ENCODE measurements around the gene LKAAEAR1. TPM values are rescaled to one million over a fixed set of nuclear protein-coding genes. Genes with fewer than 3 reads are reported as not detected.

The LKAAEAR1 gene
- total and polyA plus RNA-seq, 2 of the 13 experiments (the other 11 are each of a cell fraction or from before 2014, with no cell fraction given) = not detected

DNA sequence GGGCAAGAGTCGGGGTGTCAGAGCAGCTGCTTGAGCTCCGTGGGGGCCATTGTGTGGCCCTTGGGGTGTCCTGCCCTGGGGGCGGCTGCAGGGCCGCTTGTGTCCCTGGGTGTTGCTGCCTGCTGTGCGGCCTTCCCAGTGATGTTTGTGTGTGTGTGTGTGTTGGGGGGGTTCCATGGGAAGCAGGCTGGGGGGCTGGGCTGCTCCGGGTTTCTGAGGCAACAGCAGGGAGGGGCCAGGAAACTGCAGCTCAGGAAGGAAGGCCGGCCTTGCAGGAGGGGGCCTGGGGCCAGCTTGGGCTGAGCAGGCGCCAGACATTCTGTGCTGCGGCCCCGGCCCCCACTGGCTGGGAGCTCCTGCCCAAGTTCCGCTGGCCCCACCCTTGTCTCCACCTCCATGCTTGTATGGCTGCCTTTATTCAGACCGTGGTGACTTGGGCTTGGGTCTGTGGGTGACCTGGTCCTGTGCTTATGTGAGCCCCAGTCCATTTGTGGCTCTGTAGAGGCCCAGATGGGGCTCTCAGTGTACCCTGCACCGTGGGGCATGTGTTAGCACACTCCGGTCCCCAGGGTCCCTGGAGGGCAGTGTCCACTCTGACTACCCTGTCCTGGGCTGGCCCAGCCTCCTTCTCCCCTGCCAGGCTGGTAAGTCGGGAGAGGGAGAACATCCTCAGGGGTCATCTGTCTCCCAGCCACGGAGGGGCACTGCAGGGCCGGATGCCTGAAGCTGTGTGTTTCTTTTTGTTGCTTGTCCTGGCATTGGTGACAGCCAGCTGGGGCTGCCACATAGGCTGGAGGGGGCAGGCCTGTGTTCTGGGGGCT is 30.1 kb downstream of the LKAAEAR1 start (continued):
- peak; percentile 75; the same call in 1 of the 2 replicates for TF ChIP-seq MAF1 (CRISPR knock-in tag; IDR thresholded peaks at IDR 0.05; ENCODE audit: borderline replicate concordance)
- no peak for TF ChIP-seq FOXA1 (IDR thresholded peaks at IDR 0.05)
- peak; percentile 23; the same call in 1 of the 2 replicates for TF ChIP-seq FOXA1 (CRISPR knock-in tag; IDR thresholded peaks at IDR 0.05)
- TF ChIP-seq HMG20A (CRISPR knock-in tag; IDR thresholded peaks at IDR 0.05; ENCODE audit: borderline replicate concordance) = 0 out of 2 replicates have a peak, but pooled peaks have one; percentile 8
- TF ChIP-seq, protein P1, sequence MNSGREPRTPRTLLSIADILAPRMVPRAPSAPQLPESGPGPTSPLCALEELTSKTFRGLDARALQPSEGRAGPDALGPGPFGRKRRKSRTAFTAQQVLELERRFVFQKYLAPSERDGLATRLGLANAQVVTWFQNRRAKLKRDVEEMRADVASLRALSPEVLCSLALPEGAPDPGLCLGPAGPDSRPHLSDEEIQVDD (CRISPR knock-in tag; IDR thresholded peaks at IDR 0.05; ENCODE audit: borderline replicate concordance) = 0 out of 2 replicates have a peak, but pooled peaks have one; percentile 76
- TF ChIP-seq, protein P2, sequence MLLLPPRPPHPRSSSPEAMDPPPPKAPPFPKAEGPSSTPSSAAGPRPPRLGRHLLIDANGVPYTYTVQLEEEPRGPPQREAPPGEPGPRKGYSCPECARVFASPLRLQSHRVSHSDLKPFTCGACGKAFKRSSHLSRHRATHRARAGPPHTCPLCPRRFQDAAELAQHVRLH (CRISPR knock-in tag; IDR thresholded peaks at IDR 0.05; ENCODE audit: borderline replicate concordance, low read depth) = peak; percentile 98; the same call in 1 of the 2 replicates
- TF ChIP-seq ZNF850 (CRISPR knock-in tag; conservative IDR thresholded peaks at IDR 0.05) = no peak
- TF ChIP-seq POLR2A (IDR thresholded peaks at IDR 0.05; ENCODE audit: insufficient read depth in 1 of 2, low read depth in 2 of 2, low read length in 2 of 2) = peak in 1 of 2 experiments; percentile 65; a peak in 2 of 4 replicates
- no peak for TF ChIP-seq ZNF510 (CRISPR knock-in tag; IDR thresholded peaks at IDR 0.05; ENCODE audit: low read depth)
- TF ChIP-seq, protein P3, sequence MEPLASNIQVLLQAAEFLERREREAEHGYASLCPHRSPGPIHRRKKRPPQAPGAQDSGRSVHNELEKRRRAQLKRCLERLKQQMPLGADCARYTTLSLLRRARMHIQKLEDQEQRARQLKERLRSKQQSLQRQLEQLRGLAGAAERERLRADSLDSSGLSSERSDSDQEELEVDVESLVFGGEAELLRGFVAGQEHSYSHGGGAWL (CRISPR knock-in tag; IDR thresholded peaks at IDR 0.05) = peak; percentile 78
- TF ChIP-seq, protein P4, sequence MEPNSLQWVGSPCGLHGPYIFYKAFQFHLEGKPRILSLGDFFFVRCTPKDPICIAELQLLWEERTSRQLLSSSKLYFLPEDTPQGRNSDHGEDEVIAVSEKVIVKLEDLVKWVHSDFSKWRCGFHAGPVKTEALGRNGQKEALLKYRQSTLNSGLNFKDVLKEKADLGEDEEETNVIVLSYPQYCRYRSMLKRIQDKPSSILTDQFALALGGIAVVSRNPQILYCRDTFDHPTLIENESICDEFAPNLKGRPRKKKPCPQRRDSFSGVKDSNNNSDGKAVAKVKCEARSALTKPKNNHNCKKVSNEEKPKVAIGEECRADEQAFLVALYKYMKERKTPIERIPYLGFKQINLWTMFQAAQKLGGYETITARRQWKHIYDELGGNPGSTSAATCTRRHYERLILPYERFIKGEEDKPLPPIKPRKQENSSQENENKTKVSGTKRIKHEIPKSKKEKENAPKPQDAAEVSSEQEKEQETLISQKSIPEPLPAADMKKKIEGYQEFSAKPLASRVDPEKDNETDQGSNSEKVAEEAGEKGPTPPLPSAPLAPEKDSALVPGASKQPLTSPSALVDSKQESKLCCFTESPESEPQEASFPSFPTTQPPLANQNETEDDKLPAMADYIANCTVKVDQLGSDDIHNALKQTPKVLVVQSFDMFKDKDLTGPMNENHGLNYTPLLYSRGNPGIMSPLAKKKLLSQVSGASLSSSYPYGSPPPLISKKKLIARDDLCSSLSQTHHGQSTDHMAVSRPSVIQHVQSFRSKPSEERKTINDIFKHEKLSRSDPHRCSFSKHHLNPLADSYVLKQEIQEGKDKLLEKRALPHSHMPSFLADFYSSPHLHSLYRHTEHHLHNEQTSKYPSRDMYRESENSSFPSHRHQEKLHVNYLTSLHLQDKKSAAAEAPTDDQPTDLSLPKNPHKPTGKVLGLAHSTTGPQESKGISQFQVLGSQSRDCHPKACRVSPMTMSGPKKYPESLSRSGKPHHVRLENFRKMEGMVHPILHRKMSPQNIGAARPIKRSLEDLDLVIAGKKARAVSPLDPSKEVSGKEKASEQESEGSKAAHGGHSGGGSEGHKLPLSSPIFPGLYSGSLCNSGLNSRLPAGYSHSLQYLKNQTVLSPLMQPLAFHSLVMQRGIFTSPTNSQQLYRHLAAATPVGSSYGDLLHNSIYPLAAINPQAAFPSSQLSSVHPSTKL (CRISPR knock-in tag; IDR thresholded peaks at IDR 0.05) = peak; percentile 73
- peak; percentile 49 to 61; a peak in 3 of 4 replicates for TF ChIP-seq EP300 (IDR thresholded peaks at IDR 0.05; ENCODE audit: low read depth in 2 of 2, low read length in 2 of 2)
- TF ChIP-seq EP300 (CRISPR knock-in tag; IDR thresholded peaks at IDR 0.05; ENCODE audit: borderline replicate concordance) = peak; percentile 42
- TF ChIP-seq TAF1 (CRISPR knock-in tag; IDR thresholded peaks at IDR 0.05) = peak; percentile 95
- TF ChIP-seq ZSCAN30 (CRISPR knock-in tag; IDR thresholded peaks at IDR 0.05) = no peak
- TF ChIP-seq, protein P5, sequence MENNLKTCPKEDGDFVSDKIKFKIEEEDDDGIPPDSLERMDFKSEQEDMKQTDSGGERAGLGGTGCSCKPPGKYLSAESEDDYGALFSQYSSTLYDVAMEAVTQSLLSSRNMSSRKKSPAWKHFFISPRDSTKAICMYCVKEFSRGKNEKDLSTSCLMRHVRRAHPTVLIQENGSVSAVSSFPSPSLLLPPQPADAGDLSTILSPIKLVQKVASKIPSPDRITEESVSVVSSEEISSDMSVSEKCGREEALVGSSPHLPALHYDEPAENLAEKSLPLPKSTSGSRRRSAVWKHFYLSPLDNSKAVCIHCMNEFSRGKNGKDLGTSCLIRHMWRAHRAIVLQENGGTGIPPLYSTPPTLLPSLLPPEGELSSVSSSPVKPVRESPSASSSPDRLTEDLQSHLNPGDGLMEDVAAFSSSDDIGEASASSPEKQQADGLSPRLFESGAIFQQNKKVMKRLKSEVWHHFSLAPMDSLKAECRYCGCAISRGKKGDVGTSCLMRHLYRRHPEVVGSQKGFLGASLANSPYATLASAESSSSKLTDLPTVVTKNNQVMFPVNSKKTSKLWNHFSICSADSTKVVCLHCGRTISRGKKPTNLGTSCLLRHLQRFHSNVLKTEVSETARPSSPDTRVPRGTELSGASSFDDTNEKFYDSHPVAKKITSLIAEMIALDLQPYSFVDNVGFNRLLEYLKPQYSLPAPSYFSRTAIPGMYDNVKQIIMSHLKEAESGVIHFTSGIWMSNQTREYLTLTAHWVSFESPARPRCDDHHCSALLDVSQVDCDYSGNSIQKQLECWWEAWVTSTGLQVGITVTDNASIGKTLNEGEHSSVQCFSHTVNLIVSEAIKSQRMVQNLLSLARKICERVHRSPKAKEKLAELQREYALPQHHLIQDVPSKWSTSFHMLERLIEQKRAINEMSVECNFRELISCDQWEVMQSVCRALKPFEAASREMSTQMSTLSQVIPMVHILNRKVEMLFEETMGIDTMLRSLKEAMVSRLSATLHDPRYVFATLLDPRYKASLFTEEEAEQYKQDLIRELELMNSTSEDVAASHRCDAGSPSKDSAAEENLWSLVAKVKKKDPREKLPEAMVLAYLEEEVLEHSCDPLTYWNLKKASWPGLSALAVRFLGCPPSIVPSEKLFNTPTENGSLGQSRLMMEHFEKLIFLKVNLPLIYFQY (CRISPR knock-in tag; IDR thresholded peaks at IDR 0.05; ENCODE audit: borderline replicate concordance) = peak; percentile 92
- TF ChIP-seq, protein P6, sequence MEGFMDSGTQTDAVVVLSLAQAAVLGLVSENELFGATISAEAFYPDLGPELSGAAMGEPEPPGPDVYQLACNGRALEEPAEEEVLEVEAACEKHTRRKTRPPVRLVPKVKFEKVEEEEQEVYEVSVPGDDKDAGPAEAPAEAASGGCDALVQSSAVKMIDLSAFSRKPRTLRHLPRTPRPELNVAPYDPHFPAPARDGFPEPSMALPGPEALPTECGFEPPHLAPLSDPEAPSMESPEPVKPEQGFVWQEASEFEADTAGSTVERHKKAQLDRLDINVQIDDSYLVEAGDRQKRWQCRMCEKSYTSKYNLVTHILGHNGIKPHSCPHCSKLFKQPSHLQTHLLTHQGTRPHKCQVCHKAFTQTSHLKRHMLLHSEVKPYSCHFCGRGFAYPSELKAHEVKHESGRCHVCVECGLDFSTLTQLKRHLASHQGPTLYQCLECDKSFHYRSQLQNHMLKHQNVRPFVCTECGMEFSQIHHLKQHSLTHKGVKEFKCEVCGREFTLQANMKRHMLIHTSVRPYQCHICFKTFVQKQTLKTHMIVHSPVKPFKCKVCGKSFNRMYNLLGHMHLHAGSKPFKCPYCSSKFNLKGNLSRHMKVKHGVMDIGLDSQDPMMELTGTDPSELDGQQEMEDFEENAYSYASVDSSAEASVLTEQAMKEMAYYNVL (CRISPR knock-in tag; IDR thresholded peaks at IDR 0.05; ENCODE audit: borderline replicate concordance) = peak; percentile 68
- TF ChIP-seq ZFP36L2 (CRISPR knock-in tag; IDR thresholded peaks at IDR 0.05) = 0 out of 2 replicates have a peak, but pooled peaks have one; percentile 79

Measured in HepG2 (cell line).